Ishikawa (cell line): ENCODE data around the gene BTBD16.

Experiments used
- CEBPB ChIP-seq: IDR thresholded peaks from 2 replicates; pipeline ENCODE4 v1.6.1; 2012
- CREB1 ChIP-seq: IDR thresholded peaks from 2 replicates; pipeline ENCODE4 v1.6.1; 2012; ENCODE audit warnings: low read depth
- EGR1 ChIP-seq: IDR thresholded peaks from 2 replicates; pipeline ENCODE4 v1.6.1; 2012
- EP300 ChIP-seq: IDR thresholded peaks from 2 replicates; pipeline ENCODE4 v1.6.1; 2012; ENCODE audit warnings: borderline replicate concordance
- FOXM1 ChIP-seq: IDR thresholded peaks from 2 replicates; pipeline ENCODE4 v1.6.1; 2012; ENCODE audit warnings: low read depth, borderline replicate concordance
- MAX ChIP-seq: IDR thresholded peaks from 2 replicates; pipeline ENCODE4 v1.6.1; 2012
- NFIC ChIP-seq: IDR thresholded peaks from 2 replicates; pipeline ENCODE4 v1.6.1; 2012
- RAD21 ChIP-seq: IDR thresholded peaks from 2 replicates; pipeline ENCODE4 v1.6.1; 2012; ENCODE audit warnings: low read depth
- TAF1 ChIP-seq: IDR thresholded peaks from 2 replicates; pipeline ENCODE4 v1.6.1; 2012; ENCODE audit warnings: low read depth, mild to moderate bottlenecking
- TCF12 ChIP-seq: IDR thresholded peaks from 2 replicates; pipeline ENCODE4 v1.6.1; 2012; ENCODE audit warnings: low read depth
- TEAD4 ChIP-seq: IDR thresholded peaks from 2 replicates; pipeline ENCODE4 v1.6.1; 2012
- YY1 ChIP-seq: IDR thresholded peaks from 2 replicates; pipeline ENCODE4 v1.6.1; 2012; ENCODE audit warnings: low read depth
- ZBTB7A ChIP-seq: IDR thresholded peaks from 2 replicates; pipeline ENCODE4 v1.6.1; 2012; ENCODE audit warnings: low read depth
- TF ChIP-seq, protein P1 (sequence below): IDR thresholded peaks from 2 replicates; pipeline ENCODE4 v1.6.1; 2012
- TF ChIP-seq, protein P2 (sequence below): IDR thresholded peaks from 2 replicates; pipeline ENCODE4 v1.6.1; 2012; ENCODE audit warnings: low read depth, mild to moderate bottlenecking

BTBD16 gene

DNA sequence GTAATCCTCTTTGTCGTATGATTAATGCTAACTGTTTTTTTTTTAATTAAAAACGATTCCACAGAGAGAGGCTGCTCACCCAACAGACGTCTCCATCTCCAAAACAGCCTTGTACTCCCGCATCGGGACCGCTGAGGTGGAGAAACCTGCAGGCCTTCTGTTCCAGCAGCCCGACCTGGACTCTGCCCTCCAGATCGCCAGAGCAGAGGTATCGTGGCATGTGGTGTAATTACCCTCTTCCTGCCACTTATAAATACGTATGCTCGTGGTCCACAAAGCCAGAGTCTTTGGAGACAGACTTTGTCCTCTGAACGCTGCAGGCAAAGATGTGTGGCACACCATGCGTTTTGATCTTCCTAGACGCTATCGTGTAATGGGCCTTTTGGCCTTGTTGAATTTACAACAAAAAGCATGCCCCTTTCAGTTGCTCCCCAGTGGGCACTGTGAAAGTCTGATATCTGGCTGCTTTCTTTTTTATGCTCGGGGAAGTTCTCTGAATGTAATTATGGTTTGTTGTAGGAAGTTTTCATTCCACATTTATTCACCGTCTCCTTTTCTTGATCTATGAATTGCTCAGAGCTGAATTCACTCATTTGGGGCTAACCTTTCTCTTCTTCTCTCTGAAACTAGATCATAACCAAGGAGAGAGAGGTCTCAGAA is 33.6 kb upstream of the BTBD16 start:
- TF ChIP-seq MAX (no peak), FOXM1 (no peak), TCF12 (no peak), CREB1 (no peak), NFIC (no peak), ZBTB7A (no peak)

DNA sequence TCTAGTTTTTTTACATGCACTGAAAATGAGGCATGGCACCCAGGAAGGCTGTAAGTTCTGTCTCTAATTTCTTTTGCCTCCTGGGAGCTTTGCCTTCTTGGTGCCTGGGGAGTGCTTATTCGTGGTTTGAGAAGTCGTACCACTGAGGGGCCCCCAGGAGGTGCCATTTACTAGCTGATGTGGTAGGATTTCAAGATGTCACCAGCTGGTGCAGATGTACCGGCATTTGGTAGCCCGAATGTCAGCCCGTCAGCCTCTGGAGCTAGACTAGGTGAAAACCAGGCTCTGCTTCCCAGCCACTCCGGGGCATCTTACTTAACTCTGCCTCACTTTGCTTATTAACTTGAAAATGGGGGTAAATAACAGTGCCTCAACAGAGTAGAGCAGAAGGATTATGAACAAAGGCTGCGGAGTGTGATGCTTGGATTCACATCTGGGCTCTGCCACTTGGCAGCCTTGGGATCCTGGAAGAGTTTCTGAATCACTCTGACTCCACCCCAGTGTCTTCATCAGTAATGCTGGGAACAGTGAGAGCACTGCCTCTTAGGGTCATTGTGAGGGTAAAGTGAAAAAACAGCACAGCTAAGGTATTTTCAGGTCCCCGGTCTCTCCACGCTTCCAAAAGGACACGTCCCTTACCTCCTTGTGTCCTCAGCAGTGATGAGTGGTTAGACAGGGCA is 31.4 kb upstream of the BTBD16 start:
- TF ChIP-seq NFIC, result no peak
- no peak for TF ChIP-seq MAX
- TF ChIP-seq CEBPB, result no peak
- TF ChIP-seq ZBTB7A, result no peak
- no peak for TF ChIP-seq EP300
- TF ChIP-seq TEAD4, result no peak
- TF ChIP-seq TCF12, result no peak
- TF ChIP-seq, protein P1, sequence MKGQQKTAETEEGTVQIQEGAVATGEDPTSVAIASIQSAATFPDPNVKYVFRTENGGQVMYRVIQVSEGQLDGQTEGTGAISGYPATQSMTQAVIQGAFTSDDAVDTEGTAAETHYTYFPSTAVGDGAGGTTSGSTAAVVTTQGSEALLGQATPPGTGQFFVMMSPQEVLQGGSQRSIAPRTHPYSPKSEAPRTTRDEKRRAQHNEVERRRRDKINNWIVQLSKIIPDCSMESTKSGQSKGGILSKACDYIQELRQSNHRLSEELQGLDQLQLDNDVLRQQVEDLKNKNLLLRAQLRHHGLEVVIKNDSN, result no peak

DNA sequence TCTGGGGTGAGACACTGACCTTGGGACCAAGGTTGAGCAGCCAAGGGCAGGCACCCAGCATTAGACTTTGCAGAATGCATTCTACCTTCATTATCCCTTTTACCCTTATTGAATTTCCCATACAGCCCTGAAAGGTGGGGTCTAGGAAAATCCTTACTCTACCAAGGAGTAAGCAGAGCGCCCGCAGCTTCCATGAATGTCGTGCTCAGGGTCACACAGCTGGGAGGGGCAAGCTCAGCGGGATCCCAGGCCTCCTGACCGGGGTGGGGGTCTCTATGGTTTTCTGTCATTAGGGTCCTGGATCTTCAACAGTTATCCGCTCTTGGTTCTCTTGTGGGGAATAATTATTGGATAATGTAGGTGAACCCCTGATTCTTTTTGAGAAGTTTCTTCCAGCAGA is 30.7 kb upstream of the BTBD16 start:
- TF ChIP-seq NFIC (no peak), EP300 (no peak), TEAD4 (no peak), CREB1 (no peak), TAF1 (no peak), CEBPB (no peak)
- TF ChIP-seq, protein P2, sequence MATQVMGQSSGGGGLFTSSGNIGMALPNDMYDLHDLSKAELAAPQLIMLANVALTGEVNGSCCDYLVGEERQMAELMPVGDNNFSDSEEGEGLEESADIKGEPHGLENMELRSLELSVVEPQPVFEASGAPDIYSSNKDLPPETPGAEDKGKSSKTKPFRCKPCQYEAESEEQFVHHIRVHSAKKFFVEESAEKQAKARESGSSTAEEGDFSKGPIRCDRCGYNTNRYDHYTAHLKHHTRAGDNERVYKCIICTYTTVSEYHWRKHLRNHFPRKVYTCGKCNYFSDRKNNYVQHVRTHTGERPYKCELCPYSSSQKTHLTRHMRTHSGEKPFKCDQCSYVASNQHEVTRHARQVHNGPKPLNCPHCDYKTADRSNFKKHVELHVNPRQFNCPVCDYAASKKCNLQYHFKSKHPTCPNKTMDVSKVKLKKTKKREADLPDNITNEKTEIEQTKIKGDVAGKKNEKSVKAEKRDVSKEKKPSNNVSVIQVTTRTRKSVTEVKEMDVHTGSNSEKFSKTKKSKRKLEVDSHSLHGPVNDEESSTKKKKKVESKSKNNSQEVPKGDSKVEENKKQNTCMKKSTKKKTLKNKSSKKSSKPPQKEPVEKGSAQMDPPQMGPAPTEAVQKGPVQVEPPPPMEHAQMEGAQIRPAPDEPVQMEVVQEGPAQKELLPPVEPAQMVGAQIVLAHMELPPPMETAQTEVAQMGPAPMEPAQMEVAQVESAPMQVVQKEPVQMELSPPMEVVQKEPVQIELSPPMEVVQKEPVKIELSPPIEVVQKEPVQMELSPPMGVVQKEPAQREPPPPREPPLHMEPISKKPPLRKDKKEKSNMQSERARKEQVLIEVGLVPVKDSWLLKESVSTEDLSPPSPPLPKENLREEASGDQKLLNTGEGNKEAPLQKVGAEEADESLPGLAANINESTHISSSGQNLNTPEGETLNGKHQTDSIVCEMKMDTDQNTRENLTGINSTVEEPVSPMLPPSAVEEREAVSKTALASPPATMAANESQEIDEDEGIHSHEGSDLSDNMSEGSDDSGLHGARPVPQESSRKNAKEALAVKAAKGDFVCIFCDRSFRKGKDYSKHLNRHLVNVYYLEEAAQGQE, result no peak
- TF ChIP-seq, protein P1, result no peak

DNA sequence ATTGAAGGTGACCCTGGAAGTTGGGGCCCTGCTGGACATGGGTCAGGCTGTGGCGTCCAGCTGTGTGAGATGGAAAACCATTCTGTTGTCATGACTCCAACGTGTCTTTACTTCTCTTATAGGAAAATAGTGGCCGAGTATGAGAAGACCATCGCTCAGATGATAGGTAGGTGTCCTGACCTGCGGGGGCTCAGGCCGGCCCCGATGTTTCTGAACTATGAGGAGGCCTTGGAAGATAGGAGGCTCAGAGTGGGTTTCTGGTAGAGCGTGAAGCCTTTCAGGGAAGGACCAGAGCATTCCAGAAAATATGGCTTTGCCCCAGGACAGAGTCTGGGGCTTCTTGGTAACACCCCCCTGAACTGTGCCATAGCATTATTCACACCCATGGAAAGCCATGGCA is 29.3 kb upstream of the BTBD16 start:
- no peak for TF ChIP-seq CREB1
- TF ChIP-seq MAX, result no peak
- TF ChIP-seq, protein P2, result no peak
- no peak for TF ChIP-seq TAF1
- no peak for TF ChIP-seq TEAD4
- no peak for TF ChIP-seq ZBTB7A
- TF ChIP-seq RAD21, result no peak
- no peak for TF ChIP-seq TCF12
- TF ChIP-seq CEBPB, result no peak

DNA sequence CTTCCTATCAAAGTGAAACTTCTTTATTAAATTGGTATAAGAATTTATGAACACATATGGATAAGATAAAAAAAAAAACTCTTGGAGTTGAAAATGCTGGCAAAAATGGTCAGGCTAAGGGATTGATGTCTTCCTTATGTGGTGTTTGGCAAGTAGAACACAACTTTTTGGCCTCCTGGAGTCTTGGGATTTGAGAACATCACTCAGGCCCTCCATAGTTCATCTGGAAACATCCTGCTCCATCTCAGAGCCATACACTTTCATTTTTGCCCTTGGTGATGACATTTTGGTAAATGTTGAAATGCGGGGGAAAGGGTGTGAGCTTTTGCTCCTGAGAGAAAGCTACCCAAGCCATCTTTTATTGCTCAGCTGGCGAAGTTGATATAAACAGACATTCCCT is 27.5 kb upstream of the BTBD16 start:
- TF ChIP-seq TEAD4 (no peak), CREB1 (no peak), ZBTB7A (no peak), YY1 (no peak), EP300 (no peak), TCF12 (no peak), NFIC (no peak), FOXM1 (no peak), EGR1 (no peak)
- TF ChIP-seq, protein P2, result no peak
- TF ChIP-seq, protein P1, result no peak
